ENCODE measurements around the gene B4GAT1.
"Not testable (repeated sequence)": the region's sequence is repeated elsewhere in the genome, so short reads cannot be mapped to it uniquely, and the experiment has no call there.

The B4GAT1 gene

GRCh38 chr11:66326261-66327111 lies 20.9 kb downstream of the B4GAT1 start:
- H3K4me3 ChIP-seq (ENCODE audit: low read depth, low read length): no peak overlapping the region

GRCh38 chr11:66325263-66325671 lies 22.2 kb downstream of the B4GAT1 start:
- H3K4me3 ChIP-seq (ENCODE audit: low read depth, low read length): no peak overlapping the region

- no peak overlapping the region for H3K4me3 ChIP-seq (ENCODE audit: low read depth, low read length)
Observed at GRCh38 chr11:66324664-66325063, 22.8 kb downstream of the B4GAT1 start.

- H3K4me3 ChIP-seq (ENCODE audit: low read depth, low read length): no peak overlapping the region
Observed at GRCh38 chr11:66323684-66324083, 23.7 kb downstream of the B4GAT1 start.

- H3K4me3 ChIP-seq (ENCODE audit: low read depth, low read length): no peak overlapping the region
Observed at GRCh38 chr11:66322732-66323427, 24.5 kb downstream of the B4GAT1 start.

- no peak overlapping the region for H3K4me3 ChIP-seq (ENCODE audit: low read depth, low read length)
Observed at GRCh38 chr11:66321606-66322005, 25.8 kb downstream of the B4GAT1 start.

GRCh38 chr11:66320748-66321147 lies 26.7 kb downstream of the B4GAT1 start:
- H3K4me3 ChIP-seq (ENCODE audit: low read depth, low read length): not testable (repeated sequence)

- not testable (repeated sequence) for H3K4me3 ChIP-seq (ENCODE audit: low read depth, low read length)
Observed at GRCh38 chr11:66320289-66320688, 27.1 kb downstream of the B4GAT1 start.

- H3K4me3 ChIP-seq (ENCODE audit: low read depth, low read length): no peak overlapping the region
Observed at GRCh38 chr11:66318600-66318970, 28.8 kb downstream of the B4GAT1 start.

- no peak overlapping the region for H3K4me3 ChIP-seq (ENCODE audit: low read depth, low read length)
Observed at GRCh38 chr11:66317723-66318599, 29.5 kb downstream of the B4GAT1 start.

- no peak overlapping the region for H3K4me3 ChIP-seq (ENCODE audit: low read depth, low read length)
Observed at GRCh38 chr11:66317322-66317722, 30.1 kb downstream of the B4GAT1 start.

- H3K4me3 ChIP-seq (ENCODE audit: low read depth, low read length): no peak within 1 kb of the TSS
Observed at GRCh38 chr11:66316849-66317251, 30.6 kb downstream of the B4GAT1 start, which contains the start of gene CD248. TSS of gene CD248 (minus strand) at chr11:66317044. CDS start at chr11:66317027, 17 bp downstream.

GRCh38 chr11:66315921-66316811 lies 31.3 kb downstream of the B4GAT1 start:
- H3K4me3 ChIP-seq (ENCODE audit: low read depth, low read length): no peak overlapping the region

GRCh38 chr11:66315498-66315885 lies 31.9 kb downstream of the B4GAT1 start:
- H3K4me3 ChIP-seq (ENCODE audit: low read depth, low read length): no peak overlapping the region

GRCh38 chr11:66314561-66315497 lies 32.6 kb downstream of the B4GAT1 start:
- no peak overlapping the region for H3K4me3 ChIP-seq (ENCODE audit: low read depth, low read length)

GRCh38 chr11:66314186-66314501 lies 33.3 kb downstream of the B4GAT1 start:
- no peak overlapping the region for H3K4me3 ChIP-seq (ENCODE audit: low read depth, low read length)

GRCh38 chr11:66313321-66314185 lies 33.9 kb downstream of the B4GAT1 start:
- H3K4me3 ChIP-seq (ENCODE audit: low read depth, low read length): peak overlapping the region; percentile 39

GRCh38 chr11:66312549-66313320 lies 34.7 kb downstream of the B4GAT1 start:
- peak overlapping the region; percentile 63 for H3K4me3 ChIP-seq (ENCODE audit: low read depth, low read length)

Data from iPS-11a (cell line).